GM12872 (cell line): Measurements from ENCODE around the gene MPP7.

Source experiments
- CTCF ChIP-seq: IDR thresholded peaks from 3 replicates; pipeline ENCODE4 v1.5.1; 2011; ENCODE audit warnings: low read depth, mild to moderate bottlenecking, low read length, moderate library complexity; ENCODE audit not compliant: insufficient read depth

The MPP7 gene

GRCh38 chr10:28266449-28267224 lies 36.2 kb downstream of the MPP7 start:
- TF ChIP-seq CTCF = no peak

GRCh38 chr10:28263136-28263857 lies 39.6 kb downstream of the MPP7 start:
- TF ChIP-seq CTCF = no peak

- no peak for TF ChIP-seq CTCF
Observed at GRCh38 chr10:28256776-28257175, 46.1 kb downstream of the MPP7 start.

- no peak for TF ChIP-seq CTCF
Observed at GRCh38 chr10:28254290-28254985, 48.4 kb downstream of the MPP7 start.

GRCh38 chr10:28253169-28253785 lies 49.6 kb downstream of the MPP7 start:
- TF ChIP-seq CTCF = no peak
